ENCODE data around the gene HSD3B2. TPM values are rescaled to one million over a fixed set of nuclear protein-coding genes. Genes with fewer than 3 reads are reported as not detected.

The HSD3B2 gene
- total and polyA plus RNA-seq, 8 donors = 0.10 to 9.9 (median 1.4) TPM; not detected in 3

- Histone ChIP-seq H3K4me3 (no peak overlapping the region), H3K9me3 (no peaks in the 10 kb centered on the region), H3K27me3 (no peaks in the 10 kb centered on the region), H3K36me3 (no peaks in the 10 kb centered on the region), H3K4me1 (no peaks in the 10 kb centered on the region), H3K27ac (no peak overlapping the region)
- no peak for DNase-seq
- TF ChIP-seq POLR2AphosphoS5 (IDR thresholded peaks at IDR 0.05) (no peak), POLR2A (IDR thresholded peaks at IDR 0.05) (no peak), CTCF (IDR thresholded peaks at IDR 0.05) (no peak), EP300 (IDR thresholded peaks at IDR 0.05) (no peak)
- intact Hi-C loops (cut with DNase I; ENCODE audit: low total_unique reads) = no loop called here
Observed at GRCh38 chr1:119396982-119397381, 18.0 kb upstream of the HSD3B2 start.

- Histone ChIP-seq H3K27ac (no peak overlapping the region), H3K9me3 (no peaks in the 10 kb centered on the region), H3K4me1 (no peaks in the 10 kb centered on the region), H3K27me3 (no peaks in the 10 kb centered on the region), H3K4me3 (no peak overlapping the region), H3K36me3 (no peaks in the 10 kb centered on the region)
- TF ChIP-seq CTCF (IDR thresholded peaks at IDR 0.05) (no peak), EP300 (IDR thresholded peaks at IDR 0.05) (no peak), POLR2A (IDR thresholded peaks at IDR 0.05) (no peak)
- no peak for DNase-seq
- intact Hi-C loops (cut with DNase I; ENCODE audit: low total_unique reads) = no loop called here
- 52 to 73% (median 63%) methylated on average over 3 of the region's 3 CpGs for WGBS, 5 donors
Observed at GRCh38 chr1:119397986-119398385, 17.0 kb upstream of the HSD3B2 start.

- Histone ChIP-seq H3K4me3 (no peak overlapping the region), H3K36me3 (no peaks in the 10 kb centered on the region), H3K9me3 (peaks cover 0 to 17% (median 12%) of the 10 kb centered on the region in 4 donors), H3K27me3 (no peaks in the 10 kb centered on the region), H3K4me1 (no peaks in the 10 kb centered on the region), H3K27ac (no peak overlapping the region)
- 7 to 28% (median 19%) methylated on average over 2 of the region's 2 CpGs for WGBS, 5 donors
- TF ChIP-seq EP300 (IDR thresholded peaks at IDR 0.05) = no peak
- no peak for TF ChIP-seq CTCF (IDR thresholded peaks at IDR 0.05)
- TF ChIP-seq POLR2A (IDR thresholded peaks at IDR 0.05) = no peak
- no peak for TF ChIP-seq POLR2AphosphoS5 (IDR thresholded peaks at IDR 0.05)
- intact Hi-C loops (cut with DNase I; ENCODE audit: low total_unique reads) = no loop called here
- no peak for DNase-seq
Observed at GRCh38 chr1:119404736-119405135, 10.2 kb upstream of the HSD3B2 start.

GRCh38 chr1:119409731-119410130 lies 5.2 kb upstream of the HSD3B2 start:
- intact Hi-C loops (cut with DNase I; ENCODE audit: low total_unique reads) = no loop called here
- Histone ChIP-seq H3K36me3 (no peaks in the 10 kb centered on the region), H3K4me1 (no peaks in the 10 kb centered on the region), H3K27me3 (no peaks in the 10 kb centered on the region), H3K4me3 (no peak overlapping the region), H3K9me3 (peaks cover 0 to 13% (median 9%) of the 10 kb centered on the region in 4 donors), H3K27ac (no peak overlapping the region)
- TF ChIP-seq POLR2A (IDR thresholded peaks at IDR 0.05) (no peak), CTCF (IDR thresholded peaks at IDR 0.05) (no peak), EP300 (IDR thresholded peaks at IDR 0.05) (no peak), POLR2AphosphoS5 (IDR thresholded peaks at IDR 0.05) (no peak)
- no peak for DNase-seq

Data from stomach (tissue), 9 donors.